HG03108 (cell line): ENCODE data around the gene NTM.

Experiments
- ATAC-seq: cut with Tn5 transposase; IDR thresholded peaks from one replicate; pipeline ENCODE4 v1.9.1; 2021; ENCODE audit warnings: moderate library complexity; ENCODE audit not compliant: unreplicated experiment

The NTM gene

GRCh38 chr11:131880976-131881375 is 510.6 kb downstream of the NTM start:
- ATAC-seq = no peak

- ATAC-seq = no peak
These were observed 512.9 kb downstream of the NTM start for GRCh38 chr11:131883332-131883731.

GRCh38 chr11:131884461-131885073 is 514.2 kb downstream of the NTM start:
- peak; percentile 82 for ATAC-seq

- no peak for ATAC-seq
These were observed 515.0 kb downstream of the NTM start for GRCh38 chr11:131885431-131885830.

GRCh38 chr11:131886201-131886600 is 515.8 kb downstream of the NTM start:
- ATAC-seq = no peak

GRCh38 chr11:131888230-131888855 is 517.9 kb downstream of the NTM start:
- ATAC-seq = no peak

- ATAC-seq = no peak
These were observed 518.7 kb downstream of the NTM start for GRCh38 chr11:131889146-131889577.

GRCh38 chr11:131889760-131890581 is 519.6 kb downstream of the NTM start:
- ATAC-seq = no peak

GRCh38 chr11:131893103-131893890 is 522.9 kb downstream of the NTM start:
- ATAC-seq = peak; percentile 92

- no peak for ATAC-seq
These were observed 523.6 kb downstream of the NTM start for GRCh38 chr11:131893988-131894387.

GRCh38 chr11:131894615-131895544 is 524.5 kb downstream of the NTM start:
- ATAC-seq = no peak

- no peak for ATAC-seq
These were observed 525.5 kb downstream of the NTM start for GRCh38 chr11:131895865-131896264.

GRCh38 chr11:131896978-131897615 is 526.7 kb downstream of the NTM start:
- no peak for ATAC-seq

- ATAC-seq = no peak
These were observed 527.5 kb downstream of the NTM start for GRCh38 chr11:131897956-131898355.

GRCh38 chr11:131898949-131899348 is 528.5 kb downstream of the NTM start:
- no peak for ATAC-seq

- ATAC-seq = no peak
These were observed 529.6 kb downstream of the NTM start for GRCh38 chr11:131899950-131900580.

- ATAC-seq = no peak
These were observed 532.0 kb downstream of the NTM start for GRCh38 chr11:131902421-131902820.

- no peak for ATAC-seq
These were observed 532.7 kb downstream of the NTM start for GRCh38 chr11:131903074-131903473.

GRCh38 chr11:131904756-131905155 is 534.3 kb downstream of the NTM start:
- ATAC-seq = no peak
